ENCODE measurements around the gene HOXB8.

GRCh38 chr17:48594538-48595277 is 20.4 kb downstream of the HOXB8 start:
- TF ChIP-seq POLR2A (IDR thresholded peaks at IDR 0.05) (no peak), CTCF (IDR thresholded peaks at IDR 0.05) (no peak), EP300 (IDR thresholded peaks at IDR 0.05) (no peak), POLR2AphosphoS5 (IDR thresholded peaks at IDR 0.05) (no peak)
